Activated CD4-positive, alpha-beta T cell treated with anti-CD3 and anti-CD28 coated beads, Interleukin-2, amount 50 U/mL, for 4 hours (primary cell): ENCODE data around the gene PSD2.

Experiments used
- DNase-seq, 2 experiments: peaks; one replicate each; pipeline ENCODE4 v3.0.0-alpha.2; 2020

The PSD2 gene

GRCh38 chr5:139861889-139862207, 66.2 kb downstream of the PSD2 start:
- no peak for DNase-seq

DNA sequence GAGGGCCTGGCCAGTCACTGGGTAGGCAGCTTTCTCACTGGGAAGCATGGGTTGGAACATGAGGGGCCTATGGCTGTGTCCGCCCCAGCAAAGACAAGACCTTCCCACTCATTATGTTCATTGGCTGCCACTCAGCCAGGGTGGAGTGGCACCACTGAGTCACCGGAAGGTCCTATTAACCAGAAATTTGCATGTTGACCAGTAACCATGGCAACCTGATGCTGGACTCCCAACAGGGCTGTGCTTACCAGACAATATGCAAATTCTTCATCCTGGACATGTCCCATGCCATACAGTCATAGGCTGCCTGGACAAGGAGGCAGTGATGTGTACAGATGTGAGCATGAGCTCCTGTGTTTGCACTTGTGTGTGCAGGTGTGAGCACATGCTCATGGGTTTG, 66.7 kb downstream of the PSD2 start:
- no peak for DNase-seq

- no peak for DNase-seq
Observed at GRCh38 chr5:139862803-139863202, 67.2 kb downstream of the PSD2 start.

DNA sequence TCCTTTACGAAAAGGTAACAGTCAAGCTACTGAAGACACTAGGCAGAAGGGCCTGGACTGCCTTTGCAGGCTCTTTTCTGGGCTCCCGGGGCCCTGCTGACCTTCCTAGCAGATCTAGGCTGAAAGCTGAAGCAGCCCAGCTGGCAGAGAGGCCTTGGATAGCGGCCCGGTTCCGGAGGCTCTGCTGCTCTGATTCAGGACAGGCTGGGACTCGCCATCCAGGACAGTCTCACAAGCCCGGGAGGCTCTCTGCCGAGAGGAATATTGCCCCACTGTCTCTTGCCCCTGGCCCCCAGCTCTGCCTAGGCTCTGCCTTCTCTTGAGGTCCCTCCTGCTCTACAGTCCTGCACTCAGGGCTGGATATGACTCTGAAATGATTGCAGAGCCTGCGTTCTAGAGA, 67.8 kb downstream of the PSD2 start:
- DNase-seq: no peak

GRCh38 chr5:139863855-139864558, 68.4 kb downstream of the PSD2 start:
- peak; percentile 41 to 45 for DNase-seq

- DNase-seq: no peak
Observed at GRCh38 chr5:139864716-139865483, 69.3 kb downstream of the PSD2 start.

DNA sequence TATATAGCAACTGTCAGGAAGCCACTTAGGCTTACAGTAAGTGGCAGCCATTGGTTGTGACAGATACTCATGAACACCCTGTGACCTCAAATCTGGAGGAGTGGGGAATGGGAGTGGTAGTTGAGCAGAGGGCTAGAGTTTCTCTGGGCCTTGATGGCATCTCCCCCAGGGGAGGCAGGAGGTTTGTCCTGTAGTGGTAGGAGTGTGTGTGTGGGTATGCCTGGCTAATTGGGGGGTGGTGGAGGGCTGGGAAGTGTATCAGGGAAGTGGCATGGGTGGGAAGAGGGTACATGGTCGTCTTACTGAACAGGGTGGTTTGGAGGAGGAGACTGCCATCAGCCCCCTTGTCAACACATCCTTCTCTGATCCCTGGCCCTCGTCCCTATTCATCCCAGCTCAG, 71.5 kb downstream of the PSD2 start:
- no peak for DNase-seq

GRCh38 chr5:139867581-139867980, 72.0 kb downstream of the PSD2 start:
- no peak for DNase-seq

DNA sequence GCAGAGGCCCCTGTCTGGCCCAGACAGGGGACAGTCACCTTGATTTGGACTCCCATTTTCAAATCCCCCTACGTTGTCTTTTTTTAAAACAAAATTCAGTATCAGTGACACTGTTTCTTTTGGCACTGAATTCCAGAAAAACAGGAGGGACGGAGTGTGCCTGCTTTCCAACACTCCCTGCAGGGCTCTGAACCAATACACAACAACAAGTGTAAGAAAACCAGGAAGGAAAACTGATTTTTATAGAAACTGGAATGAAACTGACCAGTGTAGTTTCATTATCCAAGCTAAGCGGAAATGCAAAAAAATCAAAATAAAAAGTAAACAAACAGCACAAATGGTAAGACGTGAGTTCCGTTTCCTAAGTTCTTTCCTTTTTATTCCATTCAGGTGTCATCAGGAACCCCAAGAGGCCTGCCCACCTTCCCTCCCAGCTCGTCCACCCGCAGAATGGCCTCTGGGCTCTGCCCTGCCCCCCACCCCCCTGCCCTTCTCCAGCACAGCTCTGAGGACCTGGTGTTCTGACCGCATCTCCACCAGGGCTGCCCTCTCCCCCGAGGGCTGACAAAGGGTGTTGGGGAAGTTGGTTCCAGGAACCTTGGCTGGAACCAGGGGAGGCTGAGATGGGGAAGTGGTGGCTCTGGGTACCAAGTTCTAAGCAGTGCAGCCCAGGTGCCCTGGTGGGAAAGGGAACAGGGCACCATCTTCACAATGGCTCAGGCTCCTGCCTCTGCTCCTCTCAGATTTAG, 73.6 kb downstream of the PSD2 start:
- DNase-seq: no peak

- DNase-seq: no peak
Observed at GRCh38 chr5:139870677-139871076, 75.1 kb downstream of the PSD2 start.

DNA sequence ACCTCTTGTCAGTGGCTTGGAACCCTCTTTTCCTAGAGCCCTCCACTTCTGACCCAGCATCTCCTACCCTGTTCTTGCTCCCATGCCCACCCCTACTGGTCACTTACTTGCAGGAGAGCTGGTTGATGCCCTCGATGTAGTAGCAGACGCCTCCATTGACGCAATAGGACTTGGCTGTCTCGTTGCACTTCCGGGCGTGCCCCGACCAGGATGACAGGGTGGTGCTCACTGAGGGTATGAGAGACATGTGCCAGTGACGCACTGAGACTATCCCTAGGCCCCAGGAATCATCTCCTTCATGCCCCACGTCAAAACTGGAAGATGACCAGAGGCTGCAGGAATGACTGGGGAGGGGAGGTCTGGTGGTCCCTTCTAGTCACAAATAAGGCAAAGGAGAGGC, 76.0 kb downstream of the PSD2 start:
- DNase-seq: no peak

GRCh38 chr5:139872052-139872766, 76.6 kb downstream of the PSD2 start:
- no peak for DNase-seq

GRCh38 chr5:139872851-139873794, 77.5 kb downstream of the PSD2 start:
- no peak for DNase-seq

DNA sequence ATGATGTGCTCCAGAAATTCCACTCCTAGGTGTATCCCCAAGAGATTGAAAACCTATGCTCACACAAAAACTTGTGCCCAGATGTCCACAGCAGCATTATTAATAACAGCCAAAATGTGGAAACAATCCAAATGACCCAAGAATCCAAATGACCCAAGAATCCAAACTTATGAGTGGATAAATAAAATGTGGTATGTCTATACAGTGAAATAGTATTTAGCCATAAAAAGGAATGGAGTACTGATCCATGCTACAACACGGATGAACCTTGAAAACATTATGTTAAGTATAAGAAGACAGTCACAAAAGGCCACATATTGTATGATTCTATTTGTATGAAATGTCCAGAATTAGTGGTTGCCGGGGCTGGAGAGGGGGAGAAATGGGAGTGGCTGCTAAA, 80.3 kb downstream of the PSD2 start:
- no peak for DNase-seq

DNA sequence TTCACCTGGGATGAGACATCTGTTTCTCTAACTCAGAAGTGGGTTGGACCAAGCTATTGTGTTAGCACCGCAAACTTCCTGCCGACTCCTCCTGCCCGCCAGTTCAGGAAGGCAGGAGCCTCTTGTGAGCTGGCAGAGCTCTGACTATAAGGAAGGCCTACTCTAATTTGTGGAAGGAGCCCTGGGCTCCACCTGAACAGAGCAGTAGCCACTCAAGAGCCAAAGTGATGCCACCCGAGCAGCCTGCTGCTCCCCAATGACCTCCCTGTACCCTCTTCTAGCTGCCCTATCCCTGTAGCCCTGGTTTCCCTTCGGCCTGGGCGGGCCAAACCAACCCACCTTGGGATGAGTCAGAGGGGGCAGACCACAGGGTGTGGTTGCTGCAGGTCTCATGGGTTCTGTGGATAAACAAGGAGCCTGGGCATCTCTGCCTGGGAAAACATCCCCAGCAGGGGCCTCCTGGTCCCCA, 81.6 kb downstream of the PSD2 start:
- no peak for DNase-seq

- no peak for DNase-seq
Observed at GRCh38 chr5:139878093-139878492, 82.5 kb downstream of the PSD2 start.

DNA sequence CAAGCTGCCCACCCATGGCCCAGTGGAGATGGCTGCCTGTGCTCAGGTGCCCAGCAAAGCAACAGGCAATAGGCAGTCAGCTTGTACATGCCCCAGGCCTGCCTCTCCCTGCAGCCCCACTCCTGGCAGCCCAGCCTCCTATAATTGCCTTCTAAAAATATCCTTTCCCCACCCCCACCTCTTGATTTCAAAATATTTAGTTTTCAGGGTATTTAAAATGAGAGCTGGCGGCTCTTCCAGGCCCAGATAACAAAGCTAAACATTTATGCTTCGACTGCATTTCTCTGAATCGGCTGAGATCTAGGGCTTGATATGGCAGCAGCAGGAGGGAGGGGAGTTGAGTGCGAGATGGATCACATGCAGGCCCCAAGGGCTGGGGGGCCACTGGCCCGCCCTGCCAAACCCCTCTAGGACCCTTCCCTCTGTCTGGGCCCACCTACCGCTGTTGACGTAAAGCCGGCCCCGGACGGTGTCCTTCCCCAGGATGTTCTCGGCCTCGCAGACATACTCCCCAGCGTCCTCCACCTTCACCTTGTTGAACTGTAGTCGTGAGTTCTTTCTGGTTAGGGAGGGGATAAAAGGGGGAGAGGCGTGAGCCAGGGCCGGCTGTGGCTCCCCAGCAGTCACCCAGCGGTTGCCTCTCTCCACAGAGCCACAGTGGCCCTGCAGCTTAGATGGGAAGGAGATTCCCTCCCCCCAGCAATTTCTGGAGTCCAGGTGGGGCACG, 85.0 kb downstream of the PSD2 start:
- DNase-seq: no peak

DNA sequence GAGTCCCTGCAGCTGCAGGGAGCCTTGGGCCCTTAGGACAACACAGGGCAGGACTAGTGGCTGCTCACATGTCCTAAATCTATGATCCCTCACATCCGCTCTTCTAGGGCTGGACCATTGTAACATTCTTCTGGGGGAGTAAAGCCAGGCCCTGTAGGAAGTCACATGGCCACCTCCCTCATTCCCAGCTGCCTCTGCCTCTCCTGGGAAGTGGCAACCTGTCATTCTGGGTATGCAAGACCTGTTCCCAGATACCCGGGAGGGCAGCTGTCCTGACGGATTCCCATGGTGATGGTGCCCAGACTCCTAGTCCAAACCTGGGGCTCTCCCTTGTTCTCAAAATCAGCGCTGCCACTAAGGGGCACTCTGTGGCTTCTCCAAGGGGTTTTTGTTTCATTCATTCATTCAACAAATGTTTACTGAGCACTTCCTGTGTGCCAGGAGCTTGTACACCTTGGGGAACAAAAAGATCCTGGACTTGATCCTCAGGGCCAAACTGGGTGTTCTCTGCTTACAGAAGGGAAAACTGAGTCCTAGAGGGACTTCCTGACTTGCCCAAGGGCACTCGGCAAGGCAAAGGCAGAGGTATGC, 85.6 kb downstream of the PSD2 start:
- DNase-seq: no peak

DNA sequence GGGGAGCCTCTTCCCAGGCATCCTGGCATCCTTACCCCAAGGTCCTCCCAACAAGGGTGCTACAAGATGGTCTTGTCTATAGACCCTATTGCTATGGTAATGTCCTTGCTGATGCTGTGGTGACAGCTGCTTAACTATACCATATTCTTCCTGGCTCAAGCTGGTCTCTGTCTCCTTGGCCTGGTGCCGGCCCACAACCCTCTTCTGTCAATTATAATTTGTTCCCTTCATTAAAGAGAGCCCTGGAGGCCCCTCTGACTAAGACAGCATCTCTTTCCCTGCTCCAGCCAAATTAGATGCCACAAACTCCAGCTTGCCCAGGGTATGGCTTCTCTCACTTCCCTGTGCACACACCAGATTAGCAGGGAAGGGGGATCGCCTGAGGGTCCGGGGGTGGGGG, 86.7 kb downstream of the PSD2 start:
- no peak for DNase-seq

DNA sequence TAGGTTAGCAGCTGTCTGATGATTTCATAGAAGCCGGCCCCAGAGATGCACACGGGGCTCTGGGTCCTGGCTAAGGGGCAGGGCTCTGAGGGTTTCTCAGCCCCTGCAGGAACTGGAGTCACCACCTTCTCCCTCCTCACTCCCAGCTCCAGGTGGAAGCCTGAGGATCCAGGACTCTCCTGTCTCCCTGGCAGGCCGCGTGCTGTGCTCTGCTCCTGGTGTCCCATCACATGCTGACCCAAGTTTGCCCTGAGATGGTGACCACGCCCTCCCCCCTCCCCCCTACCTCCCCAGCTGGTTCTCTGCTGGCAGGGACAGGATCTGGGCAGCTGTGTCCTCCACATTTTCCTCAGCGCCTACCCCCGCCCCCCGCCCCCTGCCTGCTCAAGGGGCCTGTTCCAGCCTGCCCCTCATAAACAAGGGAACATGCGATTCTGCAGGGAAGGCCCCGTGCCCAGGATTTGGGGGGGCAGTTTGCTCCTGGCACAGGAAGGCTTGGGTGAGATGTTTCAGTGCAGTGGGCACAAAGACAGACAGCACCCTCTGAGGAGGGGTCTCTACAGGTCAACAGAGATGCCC, 87.4 kb downstream of the PSD2 start:
- DNase-seq: no peak

DNA sequence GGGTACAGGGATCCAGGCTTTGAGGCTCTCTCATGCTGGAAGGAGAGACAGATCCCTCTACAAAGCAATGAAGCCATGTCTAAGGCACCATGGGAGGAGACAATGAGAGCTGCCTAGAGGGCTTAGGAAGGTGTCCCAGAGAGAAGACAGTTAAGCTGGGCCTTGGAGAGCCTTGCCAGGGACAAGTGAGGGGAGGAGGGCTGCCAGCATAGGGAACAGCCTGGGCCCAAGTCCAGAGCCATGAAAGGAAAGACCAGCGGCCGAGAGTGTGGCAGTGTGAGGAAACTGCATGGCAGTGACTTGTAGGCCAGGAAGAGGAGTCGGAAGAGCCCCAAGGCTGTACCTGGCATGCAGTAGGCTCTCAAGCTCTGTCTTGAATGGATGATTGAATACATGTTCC, 88.5 kb downstream of the PSD2 start:
- no peak for DNase-seq
